Measurements from ENCODE around the gene RIMBP2.

Gene RIMBP2

GRCh38 chr12:130440411-130441080 lies 275.6 kb downstream of the RIMBP2 start:
- Histone ChIP-seq H3K9ac (ENCODE audit: low read length) (no peak overlapping the region), H3K9me3 (replicated peaks; ENCODE audit: insufficient read depth, low read length) (no peaks in the 10 kb centered on the region), H2AFZ (ENCODE audit: low read length) (no peak overlapping the region), H3K79me2 (ENCODE audit: low read length) (no peaks in the 10 kb centered on the region), H4K20me1 (ENCODE audit: insufficient read depth, low read length) (no peaks in the 10 kb centered on the region), H3K36me3 (replicated peaks; ENCODE audit: insufficient read depth, low read length) (no peaks in the 10 kb centered on the region), H3K9me2 (replicated peaks; ENCODE audit: insufficient read depth, low read length) (no peaks in the 10 kb centered on the region), H3K4me3 (ENCODE audit: low read length) (no peak overlapping the region), H3K4me2 (ENCODE audit: low read depth, low read length) (no peak overlapping the region), H3K4me1 (ENCODE audit: low read length) (no peaks in the 10 kb centered on the region), H3K27me3 (replicated peaks; ENCODE audit: insufficient read depth, low read length) (no peaks in the 10 kb centered on the region), H3F3A (ENCODE audit: insufficient read depth, low read length) (no peaks in the 10 kb centered on the region), H3K27ac (ENCODE audit: low read length) (no peak overlapping the region)
- TF ChIP-seq, protein P1, sequence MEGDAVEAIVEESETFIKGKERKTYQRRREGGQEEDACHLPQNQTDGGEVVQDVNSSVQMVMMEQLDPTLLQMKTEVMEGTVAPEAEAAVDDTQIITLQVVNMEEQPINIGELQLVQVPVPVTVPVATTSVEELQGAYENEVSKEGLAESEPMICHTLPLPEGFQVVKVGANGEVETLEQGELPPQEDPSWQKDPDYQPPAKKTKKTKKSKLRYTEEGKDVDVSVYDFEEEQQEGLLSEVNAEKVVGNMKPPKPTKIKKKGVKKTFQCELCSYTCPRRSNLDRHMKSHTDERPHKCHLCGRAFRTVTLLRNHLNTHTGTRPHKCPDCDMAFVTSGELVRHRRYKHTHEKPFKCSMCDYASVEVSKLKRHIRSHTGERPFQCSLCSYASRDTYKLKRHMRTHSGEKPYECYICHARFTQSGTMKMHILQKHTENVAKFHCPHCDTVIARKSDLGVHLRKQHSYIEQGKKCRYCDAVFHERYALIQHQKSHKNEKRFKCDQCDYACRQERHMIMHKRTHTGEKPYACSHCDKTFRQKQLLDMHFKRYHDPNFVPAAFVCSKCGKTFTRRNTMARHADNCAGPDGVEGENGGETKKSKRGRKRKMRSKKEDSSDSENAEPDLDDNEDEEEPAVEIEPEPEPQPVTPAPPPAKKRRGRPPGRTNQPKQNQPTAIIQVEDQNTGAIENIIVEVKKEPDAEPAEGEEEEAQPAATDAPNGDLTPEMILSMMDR (IDR thresholded peaks at IDR 0.05; ENCODE audit: low read length): no peak
- TF ChIP-seq EZH2 (optimal IDR thresholded peaks at IDR 0.05; ENCODE audit: low read depth, low read length) (no peak), EZH2phosphoT487 (IDR thresholded peaks at IDR 0.05; ENCODE audit: low read length) (no peak)
- no peak for DNase-seq

GRCh38 chr12:130439250-130439649 lies 276.8 kb downstream of the RIMBP2 start:
- TF ChIP-seq EZH2phosphoT487 (IDR thresholded peaks at IDR 0.05; ENCODE audit: low read length): no peak
- no peak for TF ChIP-seq EZH2 (optimal IDR thresholded peaks at IDR 0.05; ENCODE audit: low read depth, low read length)
- TF ChIP-seq, protein P1 (IDR thresholded peaks at IDR 0.05; ENCODE audit: low read length): no peak
- no peaks in the 10 kb centered on the region for H4K20me1 ChIP-seq (ENCODE audit: insufficient read depth, low read length)
- H3K9me3 ChIP-seq (replicated peaks; ENCODE audit: insufficient read depth, low read length): no peaks in the 10 kb centered on the region
- H3K79me2 ChIP-seq (ENCODE audit: low read length): no peaks in the 10 kb centered on the region
- no peak overlapping the region for H2AFZ ChIP-seq (ENCODE audit: low read length)
- H3K9ac ChIP-seq (ENCODE audit: low read length): no peak overlapping the region
- no peaks in the 10 kb centered on the region for H3K27me3 ChIP-seq (replicated peaks; ENCODE audit: insufficient read depth, low read length)
- H3K27ac ChIP-seq (ENCODE audit: low read length): no peak overlapping the region
- no peak for DNase-seq
- H3K4me3 ChIP-seq (ENCODE audit: low read length): no peak overlapping the region
- H3K4me2 ChIP-seq (ENCODE audit: low read depth, low read length): no peak overlapping the region
- no peaks in the 10 kb centered on the region for H3K9me2 ChIP-seq (replicated peaks; ENCODE audit: insufficient read depth, low read length)
- no peaks in the 10 kb centered on the region for H3K36me3 ChIP-seq (replicated peaks; ENCODE audit: insufficient read depth, low read length)
- H3K4me1 ChIP-seq (ENCODE audit: low read length): no peaks in the 10 kb centered on the region
- no peaks in the 10 kb centered on the region for H3F3A ChIP-seq (ENCODE audit: insufficient read depth, low read length)

GRCh38 chr12:130438711-130439110 lies 277.4 kb downstream of the RIMBP2 start:
- no peaks in the 10 kb centered on the region for H3K9me3 ChIP-seq (replicated peaks; ENCODE audit: insufficient read depth, low read length)
- H3K9ac ChIP-seq (ENCODE audit: low read length): no peak overlapping the region
- no peak overlapping the region for H3K4me3 ChIP-seq (ENCODE audit: low read length)
- no peaks in the 10 kb centered on the region for H3K4me1 ChIP-seq (ENCODE audit: low read length)
- no peaks in the 10 kb centered on the region for H3K79me2 ChIP-seq (ENCODE audit: low read length)
- H3K27me3 ChIP-seq (replicated peaks; ENCODE audit: insufficient read depth, low read length): no peaks in the 10 kb centered on the region
- H3K36me3 ChIP-seq (replicated peaks; ENCODE audit: insufficient read depth, low read length): no peaks in the 10 kb centered on the region
- H4K20me1 ChIP-seq (ENCODE audit: insufficient read depth, low read length): no peaks in the 10 kb centered on the region
- no peaks in the 10 kb centered on the region for H3K9me2 ChIP-seq (replicated peaks; ENCODE audit: insufficient read depth, low read length)
- H3K27ac ChIP-seq (ENCODE audit: low read length): no peak overlapping the region
- DNase-seq: no peak
- no peak overlapping the region for H3K4me2 ChIP-seq (ENCODE audit: low read depth, low read length)
- no peaks in the 10 kb centered on the region for H3F3A ChIP-seq (ENCODE audit: insufficient read depth, low read length)
- no peak overlapping the region for H2AFZ ChIP-seq (ENCODE audit: low read length)
- TF ChIP-seq EZH2phosphoT487 (IDR thresholded peaks at IDR 0.05; ENCODE audit: low read length) (no peak), EZH2 (optimal IDR thresholded peaks at IDR 0.05; ENCODE audit: low read depth, low read length) (no peak)
- TF ChIP-seq, protein P1 (IDR thresholded peaks at IDR 0.05; ENCODE audit: low read length): no peak
